OCI-LY1 (cell line): Measurements from ENCODE around the gene NTPCR.

Source experiments
- CTCF ChIP-seq: fragments of 200-600 bp; sonication (generic), shearing (Covaris generic); IDR thresholded peaks from 2 replicates; pipeline ENCODE4 v1.5.1; 2017; ENCODE audit warnings: mild to moderate bottlenecking, antibody characterized with exemption, low read length, moderate library complexity, mixed read lengths
- EZH2 ChIP-seq: fragments of 200-600 bp; sonication (generic), shearing (Covaris generic); IDR thresholded peaks from 2 replicates; pipeline ENCODE4 v1.8.0; 2017; ENCODE audit warnings: borderline replicate concordance, mixed run types, mild to moderate bottlenecking, antibody characterized with exemption, low read length, moderate library complexity, mixed read lengths

- TF ChIP-seq CTCF = no peak
- TF ChIP-seq EZH2 = no peak
Measured at GRCh38 chr1:233006541-233006973, 56.1 kb downstream of the NTPCR start.
